Iris pigment epithelial cell (primary cell): ENCODE results near the gene HSPB6.
A peak's percentile ranks its signal among the peaks of the same experiment; 100 is the strongest.
"Not testable (repeated sequence)": the region's sequence is repeated elsewhere in the genome, so short reads cannot be mapped to it uniquely, and the experiment has no call there.

Experiments
- DNase-seq: peaks from one replicate; pipeline ENCODE4 v3.0.0-alpha.2; 2011; ENCODE audit warnings: low read depth

The HSPB6 gene

GRCh38 chr19:35756377-35757230 is at the start of gene HSPB6:
Gene HSPB6, minus strand, starts transcription at chr19:35757029. Its CDS starts 21 bp downstream, at chr19:35757008.
- DNase-seq: peak; percentile 55

DNA sequence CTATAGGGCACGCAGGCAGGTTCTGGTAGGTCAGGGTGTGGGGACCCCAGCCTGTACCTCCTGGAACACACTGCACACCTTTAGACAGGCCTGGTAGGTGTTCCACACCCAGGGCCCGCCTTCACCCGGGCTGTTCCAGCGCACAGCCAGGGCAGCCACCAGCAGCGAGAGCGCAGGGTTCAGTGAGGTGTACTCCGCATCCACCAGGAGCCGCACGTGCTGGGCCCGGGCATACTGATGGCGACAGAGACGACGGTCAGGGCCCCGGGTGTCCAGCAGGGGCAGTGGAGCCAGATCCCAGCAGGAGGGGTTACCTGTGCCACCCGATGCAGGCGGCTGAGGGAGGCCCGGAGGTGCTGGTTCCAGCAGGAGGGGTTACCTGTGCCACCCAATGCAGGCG is 49.8 kb upstream of the HSPB6 start:
- DNase-seq: no peak

DNA sequence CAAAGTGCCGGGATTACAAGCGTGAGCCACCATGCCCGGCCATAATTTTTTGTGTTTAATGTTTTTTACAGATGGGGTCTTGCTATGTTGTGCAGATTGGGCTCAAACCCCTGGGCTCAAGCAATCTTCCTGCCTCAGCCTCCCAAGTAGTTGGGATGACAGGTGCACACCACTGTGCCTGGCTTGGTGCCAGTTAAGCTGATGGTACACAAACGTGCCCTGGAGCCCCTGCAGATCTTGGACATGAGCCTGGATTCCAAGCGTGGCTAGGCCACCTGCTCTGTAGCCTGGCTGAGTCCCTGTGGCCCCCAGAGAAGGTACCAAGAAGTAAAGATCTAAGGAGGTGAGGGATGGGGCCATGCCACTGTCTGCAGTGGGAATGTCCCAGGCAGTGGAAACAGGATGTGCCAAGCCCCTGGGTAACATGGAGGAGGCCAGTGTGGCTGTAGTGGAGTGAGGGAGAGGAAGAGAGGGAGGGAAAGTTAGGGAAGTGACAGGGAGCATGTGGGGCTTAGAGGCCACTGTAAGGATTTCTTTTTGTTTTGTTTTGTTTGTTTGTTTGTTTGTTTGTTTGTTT is 48.8 kb upstream of the HSPB6 start:
- DNase-seq: no peak

DNA sequence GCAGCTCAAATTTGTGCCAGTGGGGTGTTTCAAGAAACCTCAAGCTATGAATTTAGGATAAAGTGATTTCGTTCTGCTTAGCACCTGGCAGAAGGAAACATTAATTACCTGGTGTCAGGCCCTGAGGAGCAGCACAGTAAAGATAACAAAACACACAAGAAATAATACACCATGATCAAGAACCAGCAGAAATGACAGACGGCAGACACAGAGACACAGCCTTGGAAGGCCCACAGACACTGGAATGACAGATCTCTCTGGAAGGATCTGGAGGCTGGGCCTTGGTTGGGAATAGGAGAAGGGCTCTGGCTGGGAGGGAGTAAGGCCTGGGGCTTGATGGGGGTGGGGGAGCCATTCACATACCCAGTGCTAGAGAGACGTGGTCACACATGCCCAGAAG is 45.0 kb upstream of the HSPB6 start:
- no peak for DNase-seq

- no peak for DNase-seq
Observed at GRCh38 chr19:35797663-35798062, 40.8 kb upstream of the HSPB6 start.

DNA sequence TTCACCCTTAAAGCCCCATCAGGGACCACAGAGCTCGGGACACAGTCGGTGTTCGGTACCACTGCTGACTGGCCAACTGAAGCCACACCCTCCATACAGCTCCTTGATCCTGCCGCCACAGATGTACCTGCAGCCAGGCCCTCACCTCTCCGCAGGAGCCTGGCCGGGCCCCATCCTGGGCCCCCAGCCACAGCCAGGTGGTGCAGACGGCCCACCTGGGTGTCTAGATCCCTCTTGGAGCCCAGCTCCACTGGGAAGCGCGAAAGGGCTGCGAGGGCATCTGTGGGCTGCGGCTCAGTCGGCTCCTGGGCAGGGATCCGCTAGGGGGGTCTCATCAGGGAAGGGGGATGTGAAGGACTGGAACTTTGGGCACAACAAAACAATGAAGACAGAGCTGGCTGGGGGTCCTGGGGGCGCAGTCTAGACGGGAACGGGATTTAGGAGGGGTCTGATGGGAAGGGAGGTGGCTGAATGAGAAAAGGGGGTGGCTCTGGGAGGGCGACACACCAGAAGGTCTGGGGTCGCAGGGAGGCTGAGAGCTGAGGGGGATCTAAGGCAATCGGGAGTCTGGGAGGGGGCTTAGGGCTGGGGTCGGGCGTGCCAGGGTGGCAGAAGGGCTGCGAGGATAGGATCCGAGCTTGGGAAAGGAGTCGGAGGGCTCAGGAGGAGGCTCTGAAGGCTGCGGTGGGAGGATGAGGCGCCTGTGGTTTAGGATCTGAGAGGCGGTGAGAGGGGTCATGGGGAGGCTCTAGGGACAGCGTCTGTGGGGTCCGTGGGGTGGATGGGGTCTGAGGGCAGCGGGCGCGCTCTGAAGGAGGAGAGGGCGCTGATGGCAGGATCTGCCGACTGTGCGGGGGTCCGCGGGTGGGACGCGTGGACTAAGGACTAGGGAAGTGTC is 40.1 kb upstream of the HSPB6 start:
- DNase-seq: no peak

GRCh38 chr19:35795564-35795963 is 38.7 kb upstream of the HSPB6 start:
- DNase-seq: not testable (repeated sequence)

- no peak for DNase-seq
Observed at GRCh38 chr19:35793381-35794165, 36.7 kb upstream of the HSPB6 start.

DNA sequence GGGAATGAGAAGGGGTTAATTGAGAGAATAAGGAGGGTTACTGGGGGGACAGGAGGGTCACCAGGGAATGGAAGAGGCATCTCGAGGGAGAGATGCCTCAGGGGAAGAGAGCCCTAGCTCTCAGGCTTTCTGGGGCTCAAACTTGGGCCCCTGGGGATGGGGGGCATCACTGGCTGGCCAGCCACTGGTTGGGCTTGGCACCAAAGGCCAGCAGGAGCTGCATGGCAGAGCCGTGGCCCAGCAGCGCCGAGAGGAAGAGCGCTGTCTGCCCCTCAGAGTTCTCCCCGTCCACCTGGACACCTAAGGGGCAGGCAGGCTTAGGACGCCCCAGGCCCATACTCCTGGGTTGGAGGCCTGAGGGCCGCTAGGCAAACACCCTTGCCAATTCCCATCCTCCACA is 36.1 kb upstream of the HSPB6 start:
- no peak for DNase-seq

DNA sequence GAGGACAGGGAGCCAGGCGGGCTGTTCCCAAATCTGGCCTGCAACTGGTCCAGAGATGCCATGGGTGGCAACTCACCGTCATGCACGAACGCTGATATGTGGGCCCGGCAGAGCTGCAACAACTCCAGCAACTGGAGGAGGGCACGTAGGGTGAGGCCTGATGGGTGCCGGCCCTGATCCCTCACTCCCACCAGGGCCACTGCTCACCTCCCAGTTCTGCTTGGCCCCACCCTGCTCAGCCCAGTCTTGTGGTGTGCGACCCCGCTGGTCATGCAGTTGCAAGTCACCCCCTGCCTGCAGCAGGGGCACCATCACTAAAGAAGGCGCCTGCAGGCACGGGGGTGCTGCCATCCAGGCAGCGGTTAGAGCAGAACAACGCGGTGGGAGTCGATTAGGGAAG is 35.5 kb upstream of the HSPB6 start:
- no peak for DNase-seq

DNA sequence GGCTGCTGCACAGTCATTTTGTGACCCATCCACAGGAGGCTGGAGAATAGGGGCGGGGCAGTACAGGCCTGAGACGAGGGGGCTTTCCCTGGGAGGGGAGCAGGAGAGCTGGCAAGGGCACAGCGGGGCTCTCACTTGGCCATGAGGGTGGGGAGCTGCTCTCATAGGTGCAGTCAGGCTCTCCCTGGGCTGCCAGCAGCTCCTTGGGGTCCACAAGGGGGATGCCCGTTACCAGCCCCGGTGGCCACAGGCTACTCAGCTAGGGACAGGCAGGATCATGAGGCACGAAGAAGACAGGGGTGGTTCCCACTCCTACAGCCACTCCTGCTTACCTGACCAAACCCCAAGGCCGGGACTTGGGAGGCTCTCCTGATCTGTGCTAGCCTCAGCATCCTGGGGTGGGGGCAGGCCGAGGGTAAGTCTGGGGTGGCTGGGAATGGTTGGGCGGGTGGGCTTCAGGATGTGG is 35.0 kb upstream of the HSPB6 start:
- no peak for DNase-seq

GRCh38 chr19:35790981-35791813 is 34.4 kb upstream of the HSPB6 start:
- no peak for DNase-seq

DNA sequence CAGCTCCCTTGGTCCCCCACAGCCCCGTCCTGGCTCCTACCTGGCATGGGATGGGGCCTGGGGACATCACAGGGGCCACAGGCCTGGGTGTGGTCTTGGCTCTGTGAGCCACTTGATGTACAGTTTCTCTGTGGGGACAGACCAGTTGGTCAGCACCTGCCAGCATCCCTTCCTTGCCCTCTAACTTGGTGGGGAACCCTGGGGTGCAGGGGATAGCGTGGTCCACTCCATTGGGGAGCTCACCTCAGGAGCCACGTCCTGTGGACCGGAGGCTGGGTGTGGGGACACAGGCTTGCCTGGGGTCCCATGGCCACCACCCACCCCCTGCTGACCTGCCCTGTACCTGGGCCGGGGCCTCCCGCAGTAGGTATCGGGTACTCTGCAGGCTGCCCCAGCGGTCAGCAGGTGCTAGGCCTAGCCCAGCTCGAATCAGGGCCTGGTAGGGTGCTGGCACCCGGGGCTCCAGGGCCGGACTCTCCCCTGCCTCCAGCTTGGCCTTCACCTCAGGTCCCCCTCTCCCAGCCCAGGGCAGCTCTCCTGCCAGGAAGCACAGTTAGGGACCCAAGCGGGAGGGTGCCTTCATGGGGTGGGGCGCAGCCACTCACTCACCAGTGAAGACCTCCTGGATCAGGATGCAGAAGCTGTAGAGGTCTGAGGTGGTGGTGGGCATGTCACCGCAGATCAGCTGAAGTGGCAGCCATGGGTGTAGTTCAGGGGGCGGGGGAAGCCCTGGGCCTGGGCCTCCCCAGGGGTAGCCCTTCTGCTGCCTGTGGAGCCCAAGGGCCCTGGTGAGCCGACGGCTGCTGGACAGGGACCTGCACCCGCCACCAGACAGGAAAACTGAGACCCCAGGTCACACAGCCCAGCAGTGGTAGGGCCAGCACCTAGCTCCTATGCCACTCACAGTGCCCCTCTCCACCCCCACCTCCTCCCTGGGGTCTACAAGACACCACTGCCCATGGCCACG is 33.4 kb upstream of the HSPB6 start:
- no peak for DNase-seq

DNA sequence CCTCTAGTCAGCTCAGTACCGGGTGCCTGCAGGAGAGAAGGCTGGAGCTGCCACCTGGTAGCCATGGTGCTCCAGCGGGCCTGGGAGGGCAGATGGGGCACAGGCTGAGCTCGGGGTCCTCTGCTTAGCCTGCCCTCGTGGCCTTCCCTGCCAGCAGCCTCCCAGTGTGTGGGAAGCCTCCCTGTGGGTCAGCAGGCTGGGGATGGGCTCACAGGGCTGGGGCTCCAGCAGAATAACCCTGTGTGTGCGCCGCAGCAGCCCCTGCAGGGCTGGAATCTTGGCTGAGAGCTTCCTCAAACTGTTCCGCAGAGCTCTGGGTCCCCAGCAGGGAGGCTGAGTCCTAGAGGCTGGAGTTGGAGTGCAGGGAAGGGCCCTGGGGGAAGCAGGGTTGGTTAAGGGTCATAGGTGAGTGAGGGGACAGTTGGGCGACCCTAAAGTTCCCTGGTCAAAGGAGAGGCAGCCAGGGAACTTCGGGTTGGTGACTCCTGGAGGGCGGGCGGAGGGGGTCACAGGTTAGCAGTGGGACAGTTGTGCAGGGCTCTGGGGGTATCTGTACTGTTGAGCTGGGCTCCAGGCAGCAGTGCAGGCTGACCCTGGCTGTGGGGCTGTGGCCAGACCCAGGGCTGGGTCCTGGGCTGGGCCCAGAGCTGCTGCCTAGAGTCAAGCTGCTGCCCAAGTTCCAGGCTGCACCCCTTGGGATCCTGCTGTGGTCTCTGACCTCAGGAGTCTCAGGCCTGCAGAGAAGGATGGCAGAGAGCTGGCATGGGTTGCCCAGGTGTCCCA is 32.6 kb upstream of the HSPB6 start:
- DNase-seq: no peak

GRCh38 chr19:35788205-35788960 is 31.6 kb upstream of the HSPB6 start:
- no peak for DNase-seq

GRCh38 chr19:35787227-35787799 is 30.5 kb upstream of the HSPB6 start:
- no peak for DNase-seq

DNA sequence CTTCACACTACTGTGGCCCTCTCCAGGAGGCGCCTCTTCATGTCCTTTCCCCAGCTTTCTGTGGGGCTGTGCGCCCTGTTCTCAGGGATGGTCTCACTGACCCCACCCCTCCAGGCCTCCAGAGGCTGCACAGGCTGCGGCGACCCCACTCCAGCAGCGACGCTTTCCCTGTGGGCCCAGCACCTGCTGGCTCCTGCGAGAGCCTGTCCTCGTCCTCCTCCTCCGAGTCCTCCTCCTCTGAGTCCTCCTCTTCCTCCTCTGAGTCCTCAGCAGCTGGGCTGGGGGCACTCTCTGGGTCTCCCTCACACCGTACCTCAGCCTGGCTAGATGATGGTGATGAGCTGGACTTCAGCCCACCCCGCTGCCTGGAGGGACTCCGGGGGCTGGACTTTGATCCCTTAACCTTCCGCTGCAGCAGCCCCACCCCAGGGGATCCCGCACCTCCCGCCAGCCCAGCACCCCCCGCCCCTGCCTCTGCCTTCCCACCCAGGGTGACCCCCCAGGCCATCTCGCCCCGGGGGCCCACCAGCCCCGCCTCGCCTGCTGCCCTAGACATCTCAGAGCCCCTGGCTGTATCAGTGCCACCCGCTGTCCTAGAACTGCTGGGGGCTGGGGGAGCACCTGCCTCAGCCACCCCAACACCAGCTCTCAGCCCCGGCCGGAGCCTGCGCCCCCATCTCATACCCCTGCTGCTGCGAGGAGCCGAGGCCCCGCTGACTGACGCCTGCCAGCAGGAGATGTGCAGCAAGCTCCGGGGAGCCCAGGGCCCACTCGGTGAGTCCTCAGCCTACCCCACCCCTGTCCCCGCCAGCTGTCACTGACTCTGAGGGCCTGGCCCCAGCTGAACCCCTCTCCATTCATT is 29.7 kb upstream of the HSPB6 start:
- no peak for DNase-seq
